ENCODE measurements around the gene SOX10. TPM values are rescaled to one million over a fixed set of nuclear protein-coding genes. Genes with fewer than 3 reads are reported as not detected.

SOX10 gene
- total and polyA plus RNA-seq, 2 of the 13 experiments (the other 11 are each of a cell fraction or from before 2014, with no cell fraction given): not detected

DNA sequence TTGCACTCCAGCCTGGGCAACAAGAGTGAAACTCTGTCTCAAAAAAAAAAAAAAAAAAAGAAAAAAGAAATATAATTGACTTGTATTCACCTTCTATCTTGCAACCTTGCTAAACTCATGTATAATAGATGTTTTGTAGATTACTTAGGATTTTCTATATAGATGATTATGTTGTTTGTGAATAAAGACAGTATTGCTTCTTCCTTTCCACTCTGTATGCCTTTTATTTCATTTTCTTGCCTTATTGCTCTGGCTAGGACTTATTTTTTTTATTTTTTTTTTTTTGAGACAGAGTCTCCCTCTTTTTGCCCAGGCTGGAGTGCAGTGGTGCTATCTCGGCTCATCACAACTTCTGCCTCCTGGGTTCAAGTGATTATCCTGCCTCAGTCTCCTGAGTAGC is 29.7 kb upstream of the SOX10 start:
- ATAC-seq: no peak
- H3K9me3 ChIP-seq (ENCODE audit: low read length): no peaks in the 10 kb centered on the region; the same call in 1 of the 2 replicates
- intact Hi-C loops (cut with micrococcal nuclease; ENCODE audit: unreplicated experiment): no loop called here
- peaks cover 83% of the 10 kb centered on the region for H3K4me1 ChIP-seq (ENCODE audit: insufficient read depth, low read length)
- 96% methylated on average over 1 of the region's 1 CpG for WGBS (ENCODE audit: low lambda C conversion rate)
- H3K36me3 ChIP-seq (replicated peaks in 1 of 2; ENCODE audit: control insufficient read depth in 1 of 2, insufficient read depth in 2 of 2, low read length in 2 of 2): no peaks in the 10 kb centered on the region
- H3K79me2 ChIP-seq (ENCODE audit: insufficient read depth, low read length): no peaks in the 10 kb centered on the region
- no TSS peak for BruUV-seq (replicated peaks)
- no peak overlapping the region for H3K4me3 ChIP-seq (replicated peaks in 1 of 3; ENCODE audit: insufficient read depth in 1 of 3, low read depth in 2 of 3, low read length in 3 of 3)
- CTCF ChIA-PET (ENCODE audit: low intra/inter-chr PET ratio, low total read pairs): no interaction called here
- H4K20me1 ChIP-seq (ENCODE audit: insufficient read depth, low read length): no peaks in the 10 kb centered on the region
- no peaks in the 10 kb centered on the region for H3K27me3 ChIP-seq (ENCODE audit: control insufficient read depth in 1 of 2, insufficient read depth in 2 of 2, low read length in 2 of 2)
- H3K27ac ChIP-seq (ENCODE audit: extremely low read length, insufficient read depth, low read length): no peak overlapping the region
- no peak overlapping the region for H3K9ac ChIP-seq (ENCODE audit: insufficient read depth, low read depth, low read length)
- TF ChIP-seq TOE1 (CRISPR knock-in tag; IDR thresholded peaks at IDR 0.05) (no peak), ZNF720 (CRISPR knock-in tag; IDR thresholded peaks at IDR 0.05) (no peak), MAZ (IDR thresholded peaks at IDR 0.05; ENCODE audit: borderline replicate concordance, low read depth, low read length) (no peak), MAZ (CRISPR knock-in tag; IDR thresholded peaks at IDR 0.05; ENCODE audit: low read depth) (no peak), HNF1B (CRISPR knock-in tag; IDR thresholded peaks at IDR 0.05) (no peak), NR1H2 (CRISPR knock-in tag; IDR thresholded peaks at IDR 0.05; ENCODE audit: borderline replicate concordance, low read depth) (no peak), ZNF503 (CRISPR knock-in tag; IDR thresholded peaks at IDR 0.05) (no peak), ZNF567 (CRISPR knock-in tag; IDR thresholded peaks at IDR 0.05; ENCODE audit: borderline replicate concordance) (no peak), CHD4 (IDR thresholded peaks at IDR 0.05; ENCODE audit: borderline replicate concordance, low read length) (no peak), ZNF615 (CRISPR knock-in tag; IDR thresholded peaks at IDR 0.05; ENCODE audit: borderline replicate concordance) (no peak), PITX1 (CRISPR knock-in tag; IDR thresholded peaks at IDR 0.05) (no peak)
- POLR2A ChIA-PET: no interaction called here
- H2AFZ ChIP-seq (ENCODE audit: low read length): no peak overlapping the region
- no peak for DNase-seq (ENCODE audit: low spot score)
- in situ Hi-C loops (cut with HindIII; ENCODE audit: extremely low pct_ligation_motif_present, low pct_unique_long_range_greater_than_20kb): no loop called here
- H3K4me2 ChIP-seq (ENCODE audit: low read depth, low read length): no peak overlapping the region
- FAIRE-seq: no peak

Data from HepG2 (cell line).